ENCODE measurements around the gene QSOX2.

Gene QSOX2

DNA sequence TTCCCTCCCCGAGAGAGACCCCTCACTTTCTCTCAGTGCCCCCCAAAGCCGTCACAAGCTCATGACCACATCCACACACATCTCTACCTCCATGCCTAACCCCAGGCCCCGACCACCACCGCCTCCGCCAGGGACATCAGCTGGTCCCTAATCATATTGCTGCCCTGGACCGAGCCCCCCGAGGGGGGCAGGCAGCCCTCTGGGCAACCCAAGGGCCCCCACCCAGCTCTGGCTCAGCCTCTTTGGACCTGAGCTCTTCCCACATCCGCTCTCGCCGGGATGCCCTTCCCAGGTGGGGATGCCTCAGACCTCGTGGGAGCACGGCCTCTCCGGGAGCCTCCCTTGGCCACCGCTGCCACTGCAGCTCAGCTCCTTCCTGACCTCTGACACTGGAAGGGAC, 59.2 kb downstream of the QSOX2 start:
- no peak for DNase-seq

DNA sequence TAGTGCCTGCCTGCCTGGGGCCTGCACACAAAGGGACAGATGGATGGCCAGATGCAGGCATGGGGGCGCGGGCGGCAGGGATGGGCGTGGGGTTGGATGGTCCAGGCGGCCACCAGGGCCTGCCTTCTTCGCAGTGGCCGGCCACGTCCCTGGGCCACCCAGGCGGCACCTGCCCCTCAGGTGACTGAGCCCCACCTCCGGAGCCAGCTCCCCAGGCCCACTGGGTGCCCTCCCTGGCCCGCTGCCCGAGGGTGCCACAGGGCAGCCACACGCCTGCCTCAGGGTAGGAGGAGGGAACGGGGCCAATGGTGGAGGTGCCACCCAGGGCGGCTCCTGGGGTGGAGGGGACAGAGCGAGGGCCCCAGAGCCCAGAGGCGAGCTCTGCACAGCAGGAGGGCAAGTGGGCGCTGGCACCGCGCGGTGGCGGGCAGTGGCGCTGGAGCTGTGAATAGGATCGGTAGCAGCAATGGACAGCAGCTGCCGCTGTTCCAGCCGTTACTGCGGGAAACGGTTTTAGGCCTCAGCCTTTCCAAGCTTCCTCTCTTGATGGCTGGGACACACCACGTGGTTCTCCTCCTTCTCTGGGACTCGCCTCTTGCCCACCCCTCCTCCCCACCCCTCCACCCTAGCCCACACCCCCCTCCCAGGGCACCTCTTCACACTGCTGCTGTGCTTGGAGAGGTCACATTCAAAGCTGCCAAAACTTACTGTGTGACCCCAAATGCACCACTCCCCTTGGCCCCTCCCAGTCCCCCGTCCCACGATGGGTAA, 59.8 kb downstream of the QSOX2 start:
- DNase-seq = no peak

DNA sequence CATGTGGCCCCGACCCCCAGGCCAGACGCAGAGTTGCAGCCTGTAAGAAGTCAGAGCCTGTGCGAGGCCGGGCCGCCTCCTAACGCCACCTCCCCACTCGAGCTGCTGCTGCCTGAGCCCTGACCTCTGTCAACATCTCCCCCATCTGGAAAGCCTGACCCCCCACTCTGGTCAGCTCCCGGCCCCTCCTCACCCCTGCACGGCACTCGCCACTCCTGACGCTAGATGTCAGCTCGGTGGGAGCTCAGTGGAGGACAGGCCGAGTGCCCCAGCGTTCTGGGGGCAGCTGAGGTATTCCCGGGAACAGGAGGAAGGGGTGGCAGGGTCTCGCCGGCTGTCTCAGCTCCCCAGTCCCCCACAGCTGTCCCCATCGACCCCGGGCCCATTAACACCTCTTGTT, 60.5 kb downstream of the QSOX2 start:
- DNase-seq = no peak

DNA sequence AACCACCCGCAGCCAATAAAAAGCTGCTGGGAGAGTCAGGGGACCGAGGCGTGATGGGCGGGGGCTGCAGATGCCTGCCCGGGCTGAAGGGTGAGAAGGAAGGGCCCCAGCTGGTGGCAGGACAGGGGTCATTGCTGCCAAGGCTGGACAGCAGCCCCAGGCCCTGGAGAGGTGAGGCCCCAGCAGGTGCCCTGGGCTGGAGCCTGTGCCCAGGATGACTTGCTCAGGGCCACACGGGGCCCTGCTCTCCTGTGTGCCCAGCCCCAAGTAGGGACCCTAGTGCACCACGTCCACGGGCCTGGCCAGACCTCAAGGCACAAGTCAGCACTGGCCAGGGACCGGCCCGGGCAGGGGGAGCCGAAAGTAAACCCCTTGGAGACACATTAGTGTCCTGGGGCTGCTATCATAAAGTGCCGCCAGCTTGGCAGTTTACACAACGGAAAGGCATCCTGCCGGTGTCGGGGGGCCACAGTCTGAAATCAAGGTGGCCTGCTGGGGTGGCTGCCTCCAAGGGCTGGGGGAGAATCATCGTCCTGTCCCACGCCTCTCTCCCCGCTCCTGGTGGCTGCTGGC, 62.7 kb downstream of the QSOX2 start:
- DNase-seq = no peak

- no peak for DNase-seq
Measured at GRCh38 chr9:136182420-136182787, 63.2 kb downstream of the QSOX2 start.

- no peak for DNase-seq
Measured at GRCh38 chr9:136181784-136182419, 63.7 kb downstream of the QSOX2 start.

DNA sequence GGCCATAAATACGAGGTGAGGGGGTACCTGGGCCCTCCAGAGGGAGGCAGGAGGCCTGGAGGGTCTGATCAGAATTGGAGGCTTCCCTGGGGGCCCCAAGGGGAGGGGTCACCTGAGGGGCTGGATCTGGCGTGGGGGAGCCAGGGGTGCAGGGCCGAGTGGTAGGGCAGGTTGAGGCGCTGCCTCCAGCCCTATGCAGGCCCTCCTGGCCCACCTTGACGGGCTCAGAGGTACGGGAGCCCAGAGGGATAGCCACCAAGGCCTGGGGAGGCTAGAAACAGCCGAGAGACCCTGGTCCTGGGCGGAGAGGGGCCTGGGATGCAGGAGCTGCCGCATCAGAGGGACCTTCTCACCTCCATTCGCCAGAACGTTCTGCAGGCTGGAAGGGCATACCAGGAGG, 65.0 kb downstream of the QSOX2 start:
- no peak for DNase-seq

GRCh38 chr9:136179761-136180160, 65.9 kb downstream of the QSOX2 start:
- DNase-seq = no peak

- DNase-seq = no peak
Measured at GRCh38 chr9:136179101-136179616, 66.5 kb downstream of the QSOX2 start.

- no peak for DNase-seq
Measured at GRCh38 chr9:136178773-136179075, 66.9 kb downstream of the QSOX2 start.

GRCh38 chr9:136178061-136178772, 67.4 kb downstream of the QSOX2 start:
- DNase-seq = no peak

DNA sequence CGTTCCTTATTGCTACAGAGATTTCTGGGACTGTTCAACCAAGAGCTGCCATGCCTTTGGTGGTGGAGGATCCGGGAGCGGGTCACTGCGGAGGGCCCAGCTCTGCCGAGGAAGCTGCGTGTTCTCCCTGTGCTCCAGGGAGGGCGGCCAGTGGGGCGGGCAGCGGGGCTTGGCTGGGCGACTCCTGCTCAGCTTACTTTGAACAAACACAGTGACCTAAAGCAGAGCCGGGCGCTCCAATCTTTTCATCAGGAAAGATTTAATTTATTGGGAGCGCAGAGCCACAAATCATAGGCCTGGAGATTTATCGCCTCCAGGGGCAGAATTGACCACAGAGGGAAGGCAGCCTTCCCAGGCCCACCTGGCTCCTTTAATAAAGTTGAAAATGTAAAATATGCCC, 68.4 kb downstream of the QSOX2 start:
- DNase-seq = no peak

DNA sequence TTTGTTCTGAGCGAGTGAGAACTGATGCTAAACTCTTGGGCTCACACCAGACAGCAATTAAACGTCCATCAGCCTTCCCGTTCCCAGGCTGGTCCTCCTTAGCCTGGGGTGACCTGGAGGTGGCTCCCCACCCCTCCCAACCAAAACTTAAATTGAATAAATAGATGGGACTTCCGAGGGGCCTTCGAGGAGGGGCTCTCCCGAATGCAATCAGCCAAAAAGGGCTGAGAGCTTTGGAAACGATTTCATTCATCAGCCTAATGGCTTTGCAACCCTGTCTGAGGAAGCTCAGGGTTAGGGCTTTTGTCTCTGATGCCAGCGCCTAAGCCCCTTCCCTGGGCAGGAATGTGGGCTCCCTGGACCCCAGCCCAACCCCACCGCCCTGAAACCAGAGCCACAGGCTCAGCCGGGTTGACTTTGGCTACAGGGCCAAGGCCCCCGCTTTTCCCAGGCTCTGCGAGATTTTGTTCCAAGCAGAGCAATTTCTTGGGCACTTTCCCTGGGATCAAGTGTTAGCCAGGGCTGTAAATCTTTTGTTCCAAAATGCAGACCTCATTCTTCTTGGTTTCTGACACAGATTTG, 69.9 kb downstream of the QSOX2 start:
- no peak for DNase-seq

DNA sequence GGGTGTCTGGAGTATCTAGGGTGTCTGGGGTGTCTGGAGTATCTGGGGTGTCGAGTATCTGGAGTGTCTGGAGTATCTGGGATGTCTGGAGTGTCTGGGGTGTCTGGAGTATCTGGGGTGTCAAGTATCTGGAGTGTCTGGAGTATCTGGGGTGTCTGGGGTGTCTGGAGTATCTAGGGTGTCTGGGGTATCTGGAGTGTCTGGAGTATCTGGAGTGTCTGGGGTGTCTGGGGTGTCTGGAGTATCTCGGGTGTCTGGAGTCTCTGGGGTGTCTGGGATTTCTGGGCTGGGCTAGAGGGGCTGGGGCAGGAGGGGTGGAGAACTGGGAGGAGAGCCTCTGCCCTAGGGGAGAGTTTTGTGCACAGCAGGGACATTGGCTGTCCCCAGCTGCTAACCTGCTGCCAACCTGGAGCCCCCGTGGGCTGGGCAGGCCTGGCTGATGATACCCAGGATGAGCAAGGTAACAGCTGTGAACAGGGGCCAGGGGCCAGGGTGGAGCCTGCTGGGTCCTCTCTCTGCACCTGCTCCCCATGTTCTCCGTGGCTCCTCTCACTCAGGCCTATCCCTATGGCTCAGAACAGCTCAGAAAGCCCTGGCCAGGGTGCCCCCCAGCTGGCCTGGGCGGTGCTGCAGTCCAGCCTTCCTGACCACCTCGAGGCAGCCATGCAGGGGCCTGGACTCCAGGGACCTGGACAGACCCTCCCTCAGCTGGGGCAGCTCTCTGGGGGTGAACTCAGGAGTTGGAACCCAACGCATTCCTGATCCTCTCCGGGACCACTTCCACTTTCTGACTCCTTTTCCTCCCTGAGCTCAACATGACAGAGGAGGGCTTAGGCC, 70.6 kb downstream of the QSOX2 start:
- DNase-seq = no peak

DNA sequence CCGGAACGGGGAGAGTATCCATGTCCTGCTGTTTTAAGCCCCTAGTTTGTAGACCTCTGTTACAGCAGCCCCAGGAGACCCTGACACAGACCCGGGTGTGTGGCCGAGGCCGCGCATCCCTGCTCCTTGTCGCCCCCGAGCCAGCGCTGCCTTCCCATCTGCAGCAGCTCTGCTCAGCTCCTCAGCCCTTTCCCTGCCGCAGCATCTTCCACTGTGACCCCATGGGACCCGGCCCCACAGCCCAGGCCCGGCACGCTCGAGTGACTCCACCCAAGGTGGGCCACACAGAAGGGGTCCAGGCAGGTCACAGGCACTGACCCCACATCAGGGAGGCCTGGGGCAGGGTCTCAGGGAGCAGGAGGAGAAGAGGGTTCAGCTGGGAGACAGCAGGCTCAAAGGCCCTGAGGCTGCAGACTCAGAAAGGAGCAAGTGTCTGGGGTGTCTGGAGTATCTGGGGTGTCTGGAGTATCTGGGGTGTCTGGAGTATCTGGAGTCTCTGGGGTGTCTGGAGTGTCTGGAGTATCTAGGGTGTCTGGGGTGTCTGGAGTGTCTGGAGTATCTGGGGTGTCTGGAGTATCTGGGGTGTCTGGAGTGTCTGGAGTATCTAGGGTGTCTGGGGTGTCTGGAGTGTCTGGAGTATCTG, 71.8 kb downstream of the QSOX2 start:
- DNase-seq = no peak

DNA sequence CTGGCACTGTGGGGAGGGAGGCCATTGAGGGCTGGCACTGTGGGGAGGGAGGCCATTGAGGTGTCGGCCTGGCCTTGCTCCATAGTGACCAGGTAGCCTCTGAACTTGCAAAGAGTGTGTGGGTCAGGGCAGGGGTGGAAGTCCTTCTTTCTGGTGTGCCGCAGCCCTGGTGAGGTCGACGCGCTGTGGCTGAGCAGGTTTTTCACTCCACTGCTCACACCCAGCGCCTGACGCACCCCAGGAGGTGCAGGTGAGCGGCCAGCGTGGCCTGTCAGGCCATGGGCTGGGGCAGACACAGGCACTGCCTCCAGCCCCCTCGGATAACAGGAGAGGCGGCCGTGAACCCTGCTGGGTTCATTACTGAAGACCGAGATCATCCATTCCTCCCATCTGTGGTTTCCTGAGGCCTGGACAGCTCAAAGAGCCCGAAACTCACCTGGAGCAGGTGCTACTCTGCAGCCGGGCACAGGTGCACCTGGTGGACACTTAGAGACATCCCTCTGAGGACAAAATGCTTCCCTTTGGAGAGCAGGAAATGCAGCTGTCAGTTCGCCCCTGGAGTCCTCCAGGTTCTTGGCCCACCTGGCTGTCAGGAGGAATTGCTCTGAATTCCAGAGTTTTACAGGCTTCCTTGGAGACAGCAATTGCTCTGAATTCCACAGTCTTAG, 73.1 kb downstream of the QSOX2 start:
- DNase-seq = no peak

GRCh38 chr9:136171801-136172411, 73.7 kb downstream of the QSOX2 start:
- DNase-seq = no peak

- no peak for DNase-seq
Measured at GRCh38 chr9:136171009-136171800, 74.4 kb downstream of the QSOX2 start.

DNA sequence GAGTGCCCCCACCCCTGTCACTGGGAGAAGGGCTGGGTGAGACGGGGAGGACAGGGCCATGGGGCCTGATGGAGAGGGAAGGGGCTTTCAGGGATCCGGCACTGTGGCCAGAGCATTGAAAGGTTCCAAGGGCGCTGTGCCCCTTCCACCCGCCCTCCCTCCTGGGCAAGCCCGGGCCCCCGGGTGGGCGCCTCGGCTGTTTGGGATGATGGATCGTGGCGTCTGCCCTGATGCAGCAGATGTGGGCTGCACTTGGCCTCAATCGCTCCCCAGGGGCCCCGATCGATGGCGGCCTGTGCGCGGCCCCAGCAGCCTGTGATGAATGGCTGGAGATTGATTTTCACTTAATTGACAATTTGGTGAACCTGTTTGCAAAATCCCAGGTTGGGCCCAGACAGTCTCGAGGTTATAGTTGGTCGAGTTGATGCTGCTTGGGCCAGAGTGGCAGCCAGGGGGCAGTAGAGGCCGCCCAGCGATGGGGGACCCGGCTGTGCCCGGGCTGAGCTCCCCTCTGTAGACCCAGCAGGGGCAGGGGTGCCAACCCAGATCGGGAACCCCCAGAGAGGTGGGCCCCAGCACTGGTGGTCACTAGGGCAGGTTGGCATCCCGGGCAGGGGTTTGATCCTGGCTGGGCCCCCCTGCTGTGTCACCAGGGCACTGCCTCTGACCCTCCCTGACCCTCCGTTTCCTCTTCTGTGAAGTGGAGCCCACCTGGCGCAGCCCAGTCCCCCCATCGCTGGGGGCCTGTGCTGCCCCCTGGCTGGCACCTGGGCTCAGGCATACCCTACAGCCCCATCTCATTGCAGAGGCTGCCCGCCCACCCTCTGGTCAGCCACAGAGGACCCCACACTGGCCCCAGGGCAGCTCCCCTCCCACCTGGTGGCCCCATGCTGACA, 75.4 kb downstream of the QSOX2 start:
- peak; percentile 10 for DNase-seq
